HG03432 (cell line): ENCODE data around the gene TULP3.
A peak's percentile ranks its signal among the peaks of the same experiment; 100 is the strongest.
"Not testable (repeated sequence)": the region's sequence is repeated elsewhere in the genome, so short reads cannot be mapped to it uniquely, and the experiment has no call there.

ENCODE experiments used
- ATAC-seq: cut with Tn5 transposase; IDR thresholded peaks from one replicate; pipeline ENCODE4 v1.9.1; 2021; ENCODE audit warnings: mild to moderate bottlenecking, moderate library complexity; ENCODE audit not compliant: unreplicated experiment

The TULP3 gene

DNA sequence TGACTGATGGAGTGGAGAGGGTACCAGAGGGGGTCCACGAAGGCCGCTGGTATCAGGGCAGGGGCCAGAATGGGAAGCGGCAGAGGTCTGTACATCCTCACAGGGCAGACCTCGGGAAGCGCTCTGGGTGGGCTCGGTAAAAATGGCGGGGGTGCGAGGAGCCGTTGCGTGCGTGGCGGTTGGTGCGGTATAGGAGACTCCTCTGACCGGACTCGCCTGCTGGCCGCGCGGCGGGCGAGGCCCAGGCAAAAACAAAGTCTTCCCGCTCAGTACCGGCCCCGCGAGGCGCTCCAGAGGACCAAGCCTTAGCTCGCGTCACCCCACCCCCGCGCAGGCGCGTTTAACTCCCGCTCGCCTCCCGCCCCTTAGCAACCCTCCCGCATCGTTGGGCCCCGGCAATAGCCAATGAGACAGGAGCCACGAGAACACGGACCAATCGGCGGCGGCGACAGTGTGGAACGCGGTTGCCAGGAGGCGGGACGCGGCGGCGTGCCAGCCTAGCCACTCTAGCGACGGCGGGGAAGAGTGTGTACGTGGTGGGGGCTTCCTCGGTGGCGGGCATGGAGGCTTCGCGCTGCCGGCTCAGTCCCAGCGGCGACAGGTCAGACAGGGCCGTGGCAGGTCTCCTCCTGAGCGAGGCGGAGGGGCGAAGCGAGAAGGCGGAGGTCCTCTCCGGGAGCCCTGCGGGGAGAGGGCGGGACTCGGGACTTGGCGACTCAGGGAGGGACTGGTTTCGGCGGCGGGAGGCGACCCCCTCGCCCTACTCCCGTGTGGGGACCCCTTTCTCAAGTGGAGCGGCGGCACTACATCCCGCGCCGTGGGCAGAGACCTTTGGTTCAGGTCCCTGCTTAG is at the start of gene TULP3:
Gene TULP3 (plus strand): TSS at position 504 of the 852 bp plus-strand sequence. CDS start 57 bp downstream, at position 561.
- ATAC-seq = peak; percentile 97

DNA sequence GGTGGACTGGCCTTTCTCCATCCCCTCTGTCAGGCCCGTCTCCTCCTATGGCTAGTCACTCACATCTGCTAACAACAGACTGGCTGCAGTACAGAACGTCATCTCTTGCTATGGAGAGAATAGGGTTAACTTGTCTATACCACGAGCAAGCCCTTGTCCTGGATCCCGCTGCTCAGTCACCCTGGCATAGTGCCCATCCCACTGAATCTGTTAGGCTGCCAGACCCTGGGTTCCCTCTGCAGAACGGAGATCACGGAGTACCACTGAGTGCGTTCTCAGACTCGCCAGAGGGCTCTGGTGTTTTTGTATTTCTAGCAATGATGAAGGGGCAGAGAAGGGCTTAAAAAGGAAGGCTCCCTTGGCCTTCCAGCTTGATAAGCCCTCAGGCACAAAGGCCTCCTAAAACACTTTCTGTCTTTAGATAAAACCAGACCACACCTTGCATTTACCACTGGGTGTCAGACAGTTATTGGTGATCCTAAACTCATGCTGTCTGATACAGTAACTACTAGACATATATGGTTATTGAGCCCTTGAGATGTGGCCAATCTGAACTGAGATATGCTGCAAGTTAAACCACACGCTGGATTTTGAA is 49.5 kb upstream of the TULP3 start:
- no peak for ATAC-seq

DNA sequence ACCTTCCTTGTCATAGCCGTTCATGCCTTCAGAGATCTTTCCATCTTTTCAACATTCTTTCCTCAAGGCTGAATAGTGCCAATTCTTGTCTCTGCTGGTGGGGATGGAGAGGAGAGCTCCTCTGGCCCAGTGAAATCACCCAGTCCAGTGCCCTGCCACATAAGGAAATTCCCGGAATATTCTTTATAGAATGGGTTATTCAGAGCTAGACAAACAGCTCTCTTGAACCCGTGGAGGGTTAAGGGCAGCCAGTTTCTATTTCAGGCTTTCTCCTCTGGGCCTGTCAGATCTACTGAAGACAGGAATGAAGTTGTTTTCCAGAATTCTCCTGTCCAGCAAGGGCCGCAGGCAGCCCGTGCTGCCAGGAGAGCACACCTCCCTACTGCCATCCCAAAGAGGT is 47.7 kb upstream of the TULP3 start:
- ATAC-seq = no peak

DNA sequence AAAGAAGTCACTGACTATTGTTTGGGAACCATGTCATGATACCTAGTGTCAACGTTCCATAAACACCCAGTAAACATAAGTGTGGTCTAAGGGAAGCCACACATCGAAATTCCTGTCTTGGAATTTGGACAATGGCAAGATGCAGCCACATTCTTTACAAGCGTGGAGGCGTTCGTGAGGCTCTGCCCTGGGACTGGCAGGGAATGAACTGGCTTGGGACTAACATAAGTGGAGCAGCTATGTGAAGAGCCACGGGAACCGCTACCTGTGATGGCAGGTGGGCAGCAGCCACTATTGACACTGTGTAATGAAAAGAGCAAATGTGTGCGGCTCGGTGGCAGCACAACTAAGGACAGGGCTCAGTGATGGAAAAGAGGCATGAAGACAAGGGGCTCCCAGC is 45.9 kb upstream of the TULP3 start:
- no peak for ATAC-seq

DNA sequence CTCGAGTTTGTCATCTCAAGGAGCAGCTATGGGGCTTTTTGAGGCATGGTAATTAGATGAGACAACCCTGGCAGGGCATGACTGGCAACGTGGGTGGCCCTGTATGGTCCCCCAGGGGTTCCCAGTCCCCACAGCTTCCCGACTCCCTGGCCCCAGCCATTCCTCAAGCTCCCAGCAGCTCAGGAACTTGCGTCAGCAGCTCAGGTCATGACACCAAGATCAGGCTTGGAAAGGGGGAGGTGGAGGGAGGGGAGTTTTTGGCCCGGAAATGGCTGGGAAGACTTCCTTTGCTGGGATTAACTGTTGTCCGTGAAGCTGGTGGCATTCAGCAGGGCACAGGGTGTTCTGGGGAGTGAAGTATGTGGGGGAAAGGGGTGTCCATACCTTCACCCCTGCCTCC is 45.4 kb upstream of the TULP3 start:
- no peak for ATAC-seq

- no peak for ATAC-seq
Observed at GRCh38 chr12:2851931-2852330, 38.8 kb upstream of the TULP3 start.

GRCh38 chr12:2853626-2854025 is 37.1 kb upstream of the TULP3 start:
- no peak for ATAC-seq

DNA sequence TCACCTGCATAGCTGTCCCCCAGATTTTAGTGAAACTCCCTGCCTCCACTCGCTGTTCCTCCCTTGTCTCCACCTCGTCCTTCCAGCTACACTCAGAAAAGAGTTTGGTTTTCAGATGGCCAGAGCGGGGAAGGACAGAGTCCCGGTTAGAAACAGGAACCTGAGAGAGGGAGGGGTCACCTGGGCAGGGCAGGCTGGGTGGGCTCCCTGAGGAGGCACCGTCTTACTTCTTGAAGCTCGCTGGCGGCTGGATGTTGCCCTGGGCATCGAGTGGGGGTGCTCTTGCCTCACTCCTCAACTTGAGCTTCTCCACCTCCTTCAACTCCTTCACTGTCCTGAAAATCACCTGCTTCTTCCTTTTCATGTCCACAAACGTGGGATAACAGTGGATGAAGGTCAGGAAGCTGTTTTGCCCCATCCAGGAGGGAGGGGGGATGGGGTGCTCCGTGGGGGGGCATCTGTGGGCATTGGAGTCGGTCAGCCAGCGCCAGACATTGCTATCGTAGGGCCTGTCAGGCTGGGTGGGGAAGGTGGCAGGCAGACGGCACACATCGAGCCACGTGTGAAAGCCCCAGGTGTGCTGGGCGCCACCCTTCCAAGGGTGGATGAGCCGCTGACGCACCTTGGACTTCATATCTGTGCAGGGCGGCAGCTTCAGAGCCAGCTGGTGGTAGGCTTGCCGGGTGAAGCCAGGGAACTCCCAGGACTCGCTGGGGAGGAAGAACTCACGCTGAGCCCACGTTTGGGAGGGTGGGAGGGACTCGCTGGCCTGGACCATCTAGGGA is 35.8 kb upstream of the TULP3 start:
- ATAC-seq = no peak

DNA sequence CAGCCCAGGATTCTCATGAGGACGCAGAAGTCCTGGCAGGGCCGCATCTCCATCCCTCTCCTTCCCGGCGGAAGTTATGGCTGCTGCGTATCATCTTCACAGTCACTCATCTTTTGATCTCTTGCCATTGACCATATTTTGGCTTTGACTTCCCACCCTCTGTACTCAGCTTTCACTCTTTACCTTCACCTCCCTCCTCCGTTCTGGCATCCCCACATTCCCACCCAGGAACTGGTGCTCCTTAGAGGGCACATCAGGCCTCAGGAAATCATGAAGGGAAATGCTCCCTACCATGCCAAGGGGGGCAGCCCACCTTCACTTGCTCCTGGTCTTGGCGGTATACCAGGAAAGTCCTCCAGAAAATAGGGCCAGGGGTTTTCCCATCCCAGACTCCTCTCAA is 35.1 kb upstream of the TULP3 start:
- ATAC-seq = no peak

DNA sequence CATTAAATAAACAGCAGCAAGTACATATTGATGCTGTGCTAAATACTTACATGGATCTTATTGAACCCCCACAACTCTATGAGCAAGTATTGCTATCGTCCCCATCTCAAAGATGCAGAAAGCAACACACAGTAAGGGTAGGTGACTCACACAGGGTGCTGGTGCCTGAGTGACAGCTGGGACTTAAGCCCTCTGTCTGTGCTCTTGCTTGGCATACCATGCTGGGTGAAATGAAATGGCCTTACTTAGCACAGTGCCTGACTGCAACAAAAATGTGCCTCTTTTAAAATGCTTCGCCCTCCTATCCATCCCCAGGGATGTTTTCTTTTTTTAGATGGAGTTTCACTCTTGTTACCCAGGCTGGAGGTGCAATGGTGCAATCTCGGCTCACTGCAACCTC is 34.6 kb upstream of the TULP3 start:
- ATAC-seq = no peak

GRCh38 chr12:2857021-2857431 is 33.7 kb upstream of the TULP3 start, which contains the start of gene TEX52:
TEX52 (minus strand) TSS chr12:2857039; CDS start chr12:2857026, 13 bp downstream.
- no peak for ATAC-seq

GRCh38 chr12:2857576-2857975 is 33.1 kb upstream of the TULP3 start:
- no peak for ATAC-seq

GRCh38 chr12:2858334-2858733 is 32.4 kb upstream of the TULP3 start:
- no peak for ATAC-seq

DNA sequence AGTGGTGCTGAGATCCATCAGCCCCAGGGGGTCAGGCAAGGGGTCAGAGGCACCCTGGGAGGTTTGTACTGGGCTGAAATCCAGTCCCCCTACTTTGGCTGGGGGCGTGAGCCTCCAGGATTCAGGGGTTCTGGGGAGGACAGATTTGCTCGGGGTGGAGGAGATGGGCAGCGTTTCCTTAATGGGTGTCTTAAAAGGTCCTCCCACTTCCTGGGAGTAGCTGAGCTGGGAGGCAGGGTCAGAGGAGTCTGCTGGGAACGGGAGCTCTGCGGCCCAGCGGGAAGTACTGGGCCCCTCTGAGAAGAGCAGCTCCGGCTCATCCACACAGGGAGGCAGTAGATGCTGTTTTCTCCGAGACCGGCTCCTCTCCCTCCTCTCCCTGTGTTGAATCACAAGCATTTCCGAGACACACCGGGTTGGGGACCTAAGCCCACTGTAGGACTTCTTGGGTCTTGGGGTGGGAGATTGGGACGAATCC is 31.7 kb upstream of the TULP3 start:
- no peak for ATAC-seq

DNA sequence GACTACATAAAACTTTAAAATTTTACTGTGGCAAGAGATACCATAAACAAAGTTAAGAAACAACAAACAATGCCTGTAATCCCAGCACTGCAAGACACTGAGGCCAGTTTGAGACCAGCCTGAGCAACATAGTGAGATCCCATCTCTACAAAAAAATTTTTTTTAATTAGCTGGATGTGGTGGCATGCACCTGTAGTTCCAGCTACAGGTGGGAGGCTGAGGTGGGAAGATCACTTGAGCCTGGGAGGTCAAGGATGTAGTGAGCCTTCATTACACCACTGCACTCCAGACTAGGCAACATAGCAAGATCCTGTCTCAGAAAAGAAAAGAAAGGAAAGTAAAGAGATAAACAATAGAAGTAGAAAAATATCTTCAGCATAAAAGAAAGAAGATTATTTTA is 30.5 kb upstream of the TULP3 start:
- ATAC-seq = no peak

- ATAC-seq = no peak
Observed at GRCh38 chr12:2862876-2863275, 27.8 kb upstream of the TULP3 start.

DNA sequence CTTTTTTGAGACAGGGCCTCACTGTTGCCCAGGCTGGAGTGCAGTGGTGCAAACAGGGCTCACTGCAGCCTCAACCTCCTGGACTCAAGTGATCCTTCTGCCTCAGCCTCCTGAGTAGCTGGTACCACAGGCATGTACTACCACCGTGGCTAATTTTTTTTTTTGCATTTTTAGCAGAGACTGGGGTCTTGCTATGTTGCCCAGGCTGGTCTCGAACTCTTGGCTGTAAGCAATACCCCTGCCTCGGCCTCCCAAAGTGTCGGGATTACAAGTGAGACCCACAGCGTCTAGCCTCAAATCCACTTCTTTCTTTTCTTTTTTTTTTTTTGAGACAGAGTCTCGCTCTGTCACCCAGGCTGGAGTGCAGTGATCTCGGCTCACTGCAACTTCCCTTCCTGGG is 27.3 kb upstream of the TULP3 start:
- ATAC-seq = not testable (repeated sequence)

- no peak for ATAC-seq
Observed at GRCh38 chr12:2864198-2864597, 26.5 kb upstream of the TULP3 start.

- not testable (repeated sequence) for ATAC-seq
Observed at GRCh38 chr12:2868986-2869632, 21.6 kb upstream of the TULP3 start.

DNA sequence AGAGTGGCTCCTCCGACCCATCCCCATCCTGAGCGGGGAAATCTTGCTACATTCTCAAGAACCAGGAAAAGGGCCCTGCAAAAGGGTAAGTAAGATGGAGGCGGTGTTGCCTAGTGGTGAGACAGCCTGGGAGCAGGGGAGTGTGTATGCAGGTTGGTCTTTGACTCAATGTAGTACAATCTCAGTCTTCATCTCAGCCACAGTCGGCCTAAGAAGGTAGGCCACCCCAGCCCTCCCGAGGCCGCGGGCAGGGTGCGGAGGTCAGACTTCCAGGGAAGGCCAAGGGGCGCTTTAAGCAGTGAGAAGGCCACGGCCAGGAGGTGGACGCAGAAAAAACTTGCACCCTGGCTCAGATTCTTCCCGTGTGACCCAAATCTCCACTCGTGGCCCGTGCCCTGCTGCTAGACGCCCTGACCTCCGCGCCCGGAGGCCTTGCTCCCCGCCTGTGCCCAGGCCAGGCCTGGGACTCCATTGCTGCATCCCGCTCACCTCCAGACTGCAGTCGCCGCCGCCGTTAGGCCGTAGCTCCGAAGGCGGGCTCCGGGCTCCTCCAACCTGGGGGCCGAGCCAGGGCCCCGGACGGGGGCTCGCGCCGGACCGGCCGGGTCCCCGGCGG is 14.2 kb upstream of the TULP3 start:
- peak; percentile 26 for ATAC-seq
